Measurements from ENCODE around the gene TCP1. TPM values are rescaled to one million over a fixed set of nuclear protein-coding genes. Genes with fewer than 3 reads are reported as not detected.

Gene TCP1
- total and polyA plus RNA-seq, 2 donors from 2014 or later: 121 to 130 TPM

- no peak for TF ChIP-seq CTCF (IDR thresholded peaks at IDR 0.05; ENCODE audit: borderline replicate concordance, extremely low read depth, insufficient read depth)
Observed at GRCh38 chr6:159756508-159756907, 32.9 kb downstream of the TCP1 start.

GRCh38 chr6:159754959-159755914, 34.2 kb downstream of the TCP1 start:
- Histone ChIP-seq H3K4me1 (ENCODE audit: control insufficient read depth in 2 of 3, insufficient read depth in 2 of 3, low read depth in 1 of 3, low read length in 3 of 3) (no peaks in the 10 kb centered on the region), H3K27me3 (ENCODE audit: control insufficient read depth, insufficient read depth, low read length) (no peaks in the 10 kb centered on the region), H3K9ac (ENCODE audit: low read length in 3 of 3) (no peak overlapping the region), H3K4me3 (ENCODE audit: low read length in 3 of 3) (no peak overlapping the region), H3K9me3 (ENCODE audit: control insufficient read depth in 2 of 3, insufficient read depth in 1 of 3, low read length in 3 of 3) (no peaks in the 10 kb centered on the region), H3K36me3 (ENCODE audit: control insufficient read depth in 2 of 3, insufficient read depth in 3 of 3, low read length in 3 of 3) (peaks cover 13 to 49% (median 32%) of the 10 kb centered on the region in 3 donors), H3K27ac (ENCODE audit: low read depth in 2 of 2, low read length in 2 of 2) (no peak overlapping the region)
- no peak for FAIRE-seq
- DNase-seq: no peak
- TF ChIP-seq CTCF (IDR thresholded peaks at IDR 0.05; ENCODE audit: borderline replicate concordance, extremely low read depth, insufficient read depth): no peak
- intact Hi-C loops (cut with DNase I): no loop called here

More at GRCh38 chr6:159756508-159756907, 32.9 kb downstream of the TCP1 start:
- Histone ChIP-seq H3K9ac (ENCODE audit: low read length in 3 of 3) (no peak overlapping the region), H3K27ac (ENCODE audit: low read depth in 2 of 2, low read length in 2 of 2) (no peak overlapping the region), H3K9me3 (ENCODE audit: control insufficient read depth in 2 of 3, insufficient read depth in 1 of 3, low read length in 3 of 3) (no peaks in the 10 kb centered on the region), H3K27me3 (ENCODE audit: control insufficient read depth, insufficient read depth, low read length) (no peaks in the 10 kb centered on the region), H3K4me3 (ENCODE audit: low read length in 3 of 3) (no peak overlapping the region), H3K4me1 (ENCODE audit: control insufficient read depth in 2 of 3, insufficient read depth in 2 of 3, low read depth in 1 of 3, low read length in 3 of 3) (peaks cover 0 to 9% (median 0%) of the 10 kb centered on the region in 3 donors), H3K36me3 (ENCODE audit: control insufficient read depth in 2 of 3, insufficient read depth in 3 of 3, low read length in 3 of 3) (peaks cover 12 to 46% (median 31%) of the 10 kb centered on the region in 3 donors)
- FAIRE-seq (no peak), DNase-seq (no peak)
- intact Hi-C loops (cut with DNase I): no loop called here

- Histone ChIP-seq H3K9me3 (ENCODE audit: control insufficient read depth in 2 of 3, insufficient read depth in 1 of 3, low read length in 3 of 3) (no peaks in the 10 kb centered on the region), H3K9ac (ENCODE audit: low read length in 3 of 3) (no peak overlapping the region), H3K36me3 (ENCODE audit: control insufficient read depth in 2 of 3, insufficient read depth in 3 of 3, low read length in 3 of 3) (peaks cover 13 to 55% (median 34%) of the 10 kb centered on the region in 3 donors), H3K27me3 (ENCODE audit: control insufficient read depth, insufficient read depth, low read length) (no peaks in the 10 kb centered on the region), H3K4me1 (ENCODE audit: control insufficient read depth in 2 of 3, insufficient read depth in 2 of 3, low read depth in 1 of 3, low read length in 3 of 3) (no peaks in the 10 kb centered on the region), H3K4me3 (ENCODE audit: low read length in 3 of 3) (no peak overlapping the region), H3K27ac (ENCODE audit: low read depth in 2 of 2, low read length in 2 of 2) (no peak overlapping the region)
- no peak for TF ChIP-seq CTCF (IDR thresholded peaks at IDR 0.05; ENCODE audit: borderline replicate concordance, extremely low read depth, insufficient read depth)
- FAIRE-seq (no peak), DNase-seq (no peak)
- intact Hi-C loops (cut with DNase I): no loop called here
Observed at GRCh38 chr6:159754401-159754800, 35.0 kb downstream of the TCP1 start.
